Suprapubic skin (tissue), 4 donors: ENCODE data around the gene STX16. TPM values are rescaled to one million over a fixed set of nuclear protein-coding genes. Genes with fewer than 3 reads are reported as not detected.

Source experiments
- DNase-seq, 2 donors: peaks; one replicate each; pipeline ENCODE4 v3.0.0-alpha.2; 2019; ENCODE audit warnings: low spot score in 2 of 2
- H3K27ac ChIP-seq: fragments of 200-600 bp; sonication (generic); one replicate; pipeline ENCODE4 v1.5.1; 2019
- H3K27me3 ChIP-seq: fragments of 200-600 bp; sonication (generic); one replicate; pipeline ENCODE4 v1.5.1; 2019
- H3K36me3 ChIP-seq: fragments of 200-600 bp; sonication (generic); one replicate; pipeline ENCODE4 v1.5.1; 2019
- H3K4me1 ChIP-seq: fragments of 200-600 bp; sonication (generic); one replicate; pipeline ENCODE4 v1.5.1; 2019
- H3K4me3 ChIP-seq: fragments of 200-600 bp; sonication (generic); one replicate; pipeline ENCODE4 v1.5.1; 2019; ENCODE audit warnings: mild to moderate bottlenecking
- H3K9me3 ChIP-seq: fragments of 200-600 bp; sonication (generic); one replicate; pipeline ENCODE4 v1.5.1; 2019
- CTCF ChIP-seq, 2 donors: fragments of 200-600 bp in 1 of 2; fragments of 450-650 bp in 1 of 2; sonication (generic) in 1 of 2; IDR thresholded peaks; one replicate each; pipeline ENCODE4 v1.5.1; 2016 to 2019; ENCODE audit warnings: antibody characterized with exemption in 2 of 2, mild to moderate bottlenecking in 1 of 2, moderate library complexity in 1 of 2
- EP300 ChIP-seq: sonication (generic); formaldehyde crosslinking; IDR thresholded peaks from one replicate; pipeline ENCODE4 v1.6.1; 2017; ENCODE audit warnings: antibody characterized with exemption
- POLR2A ChIP-seq, 2 donors: fragments of 450-650 bp; IDR thresholded peaks; one replicate each; pipeline ENCODE4 v1.6.1; 2017; ENCODE audit warnings: antibody characterized with exemption in 2 of 2, mild to moderate bottlenecking in 2 of 2, moderate library complexity in 2 of 2
- POLR2AphosphoS5 ChIP-seq, 3 donors: sonication (generic); formaldehyde crosslinking; IDR thresholded peaks; one replicate each; pipeline ENCODE4 v1.6.1; 2017; ENCODE audit warnings: antibody characterized with exemption in 3 of 3
- WGBS: methylation state at CpG from one replicate; pipeline ENCODE4 v1.1.5; 2018; 5-methylcytosine and 5-hydroxymethylcytosine counted together
- total RNA-seq, 4 donors: library from RNA; depleted of rRNA; stranded (reverse); fragments of >200 nt; gene quantifications; one replicate each; pipeline ENCODE4 v1.1.0, GENCODE V29; 2016

Gene STX16
- total RNA-seq, 4 donors from 2014 or later, result 35.6 to 138 (median 50.9) TPM

- WGBS, result 5% methylated on average over 12 of the region's 12 CpGs
- TF ChIP-seq EP300 (no peak), POLR2AphosphoS5 (IDR thresholded peaks at IDR 0.05) (no peak)
- DNase-seq, result no peak
- Histone ChIP-seq H3K9me3 (no peaks in the 10 kb centered on the region), H3K36me3 (no peaks in the 10 kb centered on the region), H3K27ac (peak overlapping the region; percentile 91), H3K4me3 (peak overlapping the region; percentile 65), H3K4me1 (peaks cover 57% of the 10 kb centered on the region), H3K27me3 (no peaks in the 10 kb centered on the region)
These were observed 1.7 kb downstream of the STX16 start for GRCh38 chr20:58652606-58653294.

GRCh38 chr20:58654337-58654736 lies 3.3 kb downstream of the STX16 start:
- H3K36me3 ChIP-seq, result no peaks in the 10 kb centered on the region
- DNase-seq, result no peak
- no peak overlapping the region for H3K27ac ChIP-seq
- H3K27me3 ChIP-seq, result no peaks in the 10 kb centered on the region
- peaks cover 63% of the 10 kb centered on the region for H3K4me1 ChIP-seq
- no peak overlapping the region for H3K4me3 ChIP-seq
- 73% methylated on average over 4 of the region's 4 CpGs for WGBS
- no peak for TF ChIP-seq CTCF (IDR thresholded peaks at IDR 0.05)
- TF ChIP-seq POLR2A (IDR thresholded peaks at IDR 0.05), result no peak
- TF ChIP-seq POLR2AphosphoS5 (IDR thresholded peaks at IDR 0.05), result no peak
- TF ChIP-seq EP300, result no peak
- H3K9me3 ChIP-seq, result no peaks in the 10 kb centered on the region

- peaks cover 58% of the 10 kb centered on the region for H3K4me1 ChIP-seq
- TF ChIP-seq POLR2A (IDR thresholded peaks at IDR 0.05) (no peak), EP300 (no peak), POLR2AphosphoS5 (IDR thresholded peaks at IDR 0.05) (no peak), CTCF (IDR thresholded peaks at IDR 0.05) (no peak)
- H3K9me3 ChIP-seq, result no peaks in the 10 kb centered on the region
- H3K4me3 ChIP-seq, result no peak overlapping the region
- no peak for DNase-seq
- H3K27me3 ChIP-seq, result no peaks in the 10 kb centered on the region
- 60% methylated on average over 6 of the region's 6 CpGs for WGBS
- no peak overlapping the region for H3K27ac ChIP-seq
- no peaks in the 10 kb centered on the region for H3K36me3 ChIP-seq
These were observed 4.4 kb downstream of the STX16 start for GRCh38 chr20:58655328-58656107.

GRCh38 chr20:58656831-58657230 lies 5.7 kb downstream of the STX16 start:
- H3K4me3 ChIP-seq, result no peak overlapping the region
- no peaks in the 10 kb centered on the region for H3K9me3 ChIP-seq
- H3K36me3 ChIP-seq, result peaks cover 8% of the 10 kb centered on the region
- H3K27ac ChIP-seq, result no peak overlapping the region
- TF ChIP-seq POLR2AphosphoS5 (IDR thresholded peaks at IDR 0.05) (no peak), POLR2A (IDR thresholded peaks at IDR 0.05) (no peak), EP300 (no peak), CTCF (IDR thresholded peaks at IDR 0.05) (no peak)
- peaks cover 58% of the 10 kb centered on the region for H3K4me1 ChIP-seq
- no peak for DNase-seq
- WGBS, result 42% methylated on average over 2 of the region's 2 CpGs
- no peaks in the 10 kb centered on the region for H3K27me3 ChIP-seq

- Histone ChIP-seq H3K36me3 (peaks cover 9% of the 10 kb centered on the region), H3K4me1 (peaks cover 58% of the 10 kb centered on the region), H3K9me3 (no peaks in the 10 kb centered on the region), H3K27me3 (no peaks in the 10 kb centered on the region), H3K27ac (no peak overlapping the region), H3K4me3 (no peak overlapping the region)
- WGBS, result 71% methylated on average over 2 of the region's 2 CpGs
- no peak for TF ChIP-seq CTCF (IDR thresholded peaks at IDR 0.05)
- no peak for TF ChIP-seq POLR2A (IDR thresholded peaks at IDR 0.05)
- TF ChIP-seq POLR2AphosphoS5 (IDR thresholded peaks at IDR 0.05), result no peak
- TF ChIP-seq EP300, result no peak
- DNase-seq, result no peak
These were observed 6.2 kb downstream of the STX16 start for GRCh38 chr20:58657262-58657661.
